RCC 7860 (cell line): ENCODE data around the gene NOS1AP.
"Not testable (repeated sequence)": the region's sequence is repeated elsewhere in the genome, so short reads cannot be mapped to it uniquely, and the experiment has no call there.

Experiments
- DNase-seq: peaks from one replicate; pipeline ENCODE4 v3.0.0-alpha.2; 2015; ENCODE audit warnings: low spot score
- FAIRE-seq: peaks from 2 replicates; lab custom pipeline; 2012; peaks lifted over from hg19 to GRCh38; lab: Jason Lieb, UNC

The NOS1AP gene

GRCh38 chr1:162159515-162159914, 90.0 kb downstream of the NOS1AP start:
- FAIRE-seq (no peak), DNase-seq (no peak)

- no peak for DNase-seq
Measured at GRCh38 chr1:162161916-162162550, 92.5 kb downstream of the NOS1AP start.

GRCh38 chr1:162165528-162165927, 96.0 kb downstream of the NOS1AP start:
- FAIRE-seq (no peak), DNase-seq (no peak)

More at GRCh38 chr1:162161916-162162550, 92.5 kb downstream of the NOS1AP start:
- FAIRE-seq = no peak

- DNase-seq (no peak), FAIRE-seq (no peak)
Measured at GRCh38 chr1:162166917-162167615, 97.6 kb downstream of the NOS1AP start.

GRCh38 chr1:162168261-162168660, 98.8 kb downstream of the NOS1AP start:
- no peak for DNase-seq
- no peak for FAIRE-seq

GRCh38 chr1:162169031-162169790, 99.7 kb downstream of the NOS1AP start:
- FAIRE-seq = no peak
- DNase-seq = no peak

GRCh38 chr1:162171111-162171510, 101.6 kb downstream of the NOS1AP start:
- no peak for DNase-seq
- no peak for FAIRE-seq

GRCh38 chr1:162172311-162173102, 103.0 kb downstream of the NOS1AP start:
- DNase-seq (no peak), FAIRE-seq (no peak)

- not testable (repeated sequence) for FAIRE-seq, DNase-seq
Measured at GRCh38 chr1:162173607-162174006, 104.1 kb downstream of the NOS1AP start.

- FAIRE-seq, DNase-seq: not testable (repeated sequence)
Measured at GRCh38 chr1:162174027-162174426, 104.5 kb downstream of the NOS1AP start.

- FAIRE-seq = no peak
Measured at GRCh38 chr1:162175379-162176081, 106.0 kb downstream of the NOS1AP start.

GRCh38 chr1:162177126-162177525, 107.6 kb downstream of the NOS1AP start:
- no peak for FAIRE-seq
- no peak for DNase-seq

More at GRCh38 chr1:162175379-162176081, 106.0 kb downstream of the NOS1AP start:
- DNase-seq = no peak

GRCh38 chr1:162178432-162178831, 108.9 kb downstream of the NOS1AP start:
- no peak for DNase-seq
- FAIRE-seq = no peak

- DNase-seq = no peak
- FAIRE-seq = no peak
Measured at GRCh38 chr1:162179121-162179520, 109.6 kb downstream of the NOS1AP start.

- DNase-seq (no peak), FAIRE-seq (no peak)
Measured at GRCh38 chr1:162180813-162181212, 111.3 kb downstream of the NOS1AP start.

- no peak for DNase-seq
- no peak for FAIRE-seq
Measured at GRCh38 chr1:162182090-162182489, 112.6 kb downstream of the NOS1AP start.

GRCh38 chr1:162185314-162186025, 116.0 kb downstream of the NOS1AP start:
- no peak for FAIRE-seq

GRCh38 chr1:162186026-162186374, 116.5 kb downstream of the NOS1AP start:
- no peak for FAIRE-seq
- DNase-seq = no peak

More at GRCh38 chr1:162185314-162186025, 116.0 kb downstream of the NOS1AP start:
- no peak for DNase-seq

GRCh38 chr1:162186406-162186805, 116.9 kb downstream of the NOS1AP start:
- DNase-seq (no peak), FAIRE-seq (no peak)
